Caco-2 (cell line): Measurements from ENCODE around the gene RAB35. TPM values are rescaled to one million over a fixed set of nuclear protein-coding genes. Genes with fewer than 3 reads are reported as not detected.

Experiments
- BruUV-seq: library from RNA; stranded (reverse); fragments of 400-500 nt; replicated peaks from 2 replicates; lab custom pipeline; 2021; lab: Mats Ljungman, UMichigan
- CTCF ChIA-PET: fragments of 300-600 bp; sonication (Branson Sonifier 250); formaldehyde crosslinking; loops from one replicate; lab custom pipeline; 2022; ENCODE audit warnings: antibody characterized with exemption; lab: Charles Lee
- POLR2A ChIA-PET: fragments of 300-600 bp; sonication (Branson Sonifier 250); formaldehyde crosslinking; loops from one replicate; lab custom pipeline; 2022; ENCODE audit warnings: antibody characterized with exemption; lab: Charles Lee
- DNase-seq, 2 experiments: peaks; one replicate each; pipeline versions ENCODE4 v3.0.0 to v3.0.0-alpha.2; 2020 to 2022
- H3K27me3 ChIP-seq: replicated peaks from 2 replicates; pipeline ENCODE4 v1.6.0; 2011; ENCODE audit warnings: low read length; ENCODE audit not compliant: control insufficient read depth, insufficient read depth
- H3K36me3 ChIP-seq: 2 replicates; pipeline ENCODE4 v1.5.1; 2011; ENCODE audit warnings: low read length; ENCODE audit not compliant: control insufficient read depth, insufficient read depth
- H3K4me1 ChIP-seq: fragments of 250-450 bp; sonication (Bioruptor Pico); 2 replicates; pipeline ENCODE4 v1.5.1; 2020; ENCODE audit warnings: mild to moderate bottlenecking
- H3K4me3 ChIP-seq: 2 replicates; pipeline ENCODE4 v1.5.1; 2011; ENCODE audit warnings: low read depth, mild to moderate bottlenecking, control low read depth, low read length
- H3K9me3 ChIP-seq: fragments of 250-450 bp; sonication (Bioruptor Pico); 2 replicates; pipeline ENCODE4 v1.5.1; 2020; ENCODE audit warnings: mild to moderate bottlenecking, moderate library complexity
- H3K27ac Mint-ChIP-seq: one replicate; pipeline ENCODE4 v1.8.0; 2022; ENCODE audit warnings: mixed read lengths; ENCODE audit not compliant: unreplicated experiment
- H3K27me3 Mint-ChIP-seq: one replicate; pipeline ENCODE4 v1.8.0; 2022; ENCODE audit warnings: mixed read lengths; ENCODE audit not compliant: insufficient read depth, unreplicated experiment
- H3K36me3 Mint-ChIP-seq: one replicate; pipeline ENCODE4 v1.8.0; 2022; ENCODE audit warnings: mild to moderate bottlenecking, mixed read lengths; ENCODE audit not compliant: insufficient read depth, unreplicated experiment
- H3K4me1 Mint-ChIP-seq: one replicate; pipeline ENCODE4 v1.8.0; 2022; ENCODE audit warnings: low read depth, mixed read lengths; ENCODE audit not compliant: unreplicated experiment
- H3K4me3 Mint-ChIP-seq: one replicate; pipeline ENCODE4 v1.8.0; 2022; ENCODE audit warnings: mild to moderate bottlenecking, moderate library complexity, mixed read lengths; ENCODE audit not compliant: unreplicated experiment
- H3K9me3 Mint-ChIP-seq: one replicate; pipeline ENCODE4 v1.8.0; 2022; ENCODE audit warnings: mixed read lengths; ENCODE audit not compliant: unreplicated experiment
- intact Hi-C: fragments of 100-400 bp; cut with micrococcal nuclease; formaldehyde crosslinking; loops from one replicate; pipeline ENCODE4 v1.10.0; 2022; ENCODE audit not compliant: unreplicated experiment
- total RNA-seq: library from RNA; stranded (reverse); gene quantifications from 2 replicates; pipeline ENCODE4 v1.2.3, GENCODE V29; 2022
- TF ChIP-seq, protein P1 (sequence below), 2 experiments: fragments of 200-600 bp in 1 of 2; IDR thresholded peaks; 1 replicate in 1 of 2; 2 replicates in 1 of 2; pipeline versions ENCODE4 v1.5.1 to v1.8.0; 2011 to 2022; ENCODE audit warnings: antibody characterized with exemption in 1 of 2, control low read depth in 1 of 2, inconsistent platforms in 1 of 2, low read depth in 1 of 2, low read length in 1 of 2, mild to moderate bottlenecking in 1 of 2, moderate library complexity in 1 of 2; ENCODE audit not compliant: insufficient read depth in 1 of 2, severe bottlenecking in 1 of 2, unreplicated experiment in 1 of 2

Gene RAB35
- total RNA-seq, 1 experiment from 2014 or later, result 72.0 TPM

DNA sequence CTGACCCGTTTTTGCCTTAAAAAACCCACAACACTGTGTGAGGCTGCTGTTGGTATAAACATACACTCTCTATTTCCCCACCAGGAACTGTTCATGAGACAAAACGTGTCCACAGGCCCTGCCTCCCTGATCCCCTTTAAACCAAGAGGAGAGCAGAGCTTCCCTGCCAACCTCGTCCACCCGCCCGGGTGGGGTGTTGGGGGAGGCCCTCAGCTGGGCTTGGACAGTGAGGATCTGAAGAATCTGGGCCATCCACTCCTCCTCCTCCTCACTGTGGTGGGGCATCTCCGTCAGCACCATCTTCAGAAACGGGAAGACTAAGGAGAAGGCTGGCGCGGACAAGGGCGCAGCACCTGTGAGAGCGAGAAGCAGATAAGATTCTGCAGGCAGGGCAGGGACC is 41.1 kb upstream of the RAB35 start:
- Mint-ChIP-seq H3K36me3 (peaks cover 88% of the 10 kb centered on the region), H3K4me3 (no peak overlapping the region), H3K4me1 (no peaks in the 10 kb centered on the region), H3K27ac (no peak overlapping the region), H3K9me3 (no peaks in the 10 kb centered on the region), H3K27me3 (no peaks in the 10 kb centered on the region)
- no peaks in the 10 kb centered on the region for H3K4me1 ChIP-seq
- ChIA-PET CTCF (no interaction called here), POLR2A (no interaction called here)
- H3K9me3 ChIP-seq, result no peaks in the 10 kb centered on the region
- no peaks in the 10 kb centered on the region for H3K27me3 ChIP-seq
- H3K36me3 ChIP-seq, result peaks cover 13% of the 10 kb centered on the region
- H3K4me3 ChIP-seq, result no peak overlapping the region
- intact Hi-C loops, result no loop called here
- TF ChIP-seq, protein P1, sequence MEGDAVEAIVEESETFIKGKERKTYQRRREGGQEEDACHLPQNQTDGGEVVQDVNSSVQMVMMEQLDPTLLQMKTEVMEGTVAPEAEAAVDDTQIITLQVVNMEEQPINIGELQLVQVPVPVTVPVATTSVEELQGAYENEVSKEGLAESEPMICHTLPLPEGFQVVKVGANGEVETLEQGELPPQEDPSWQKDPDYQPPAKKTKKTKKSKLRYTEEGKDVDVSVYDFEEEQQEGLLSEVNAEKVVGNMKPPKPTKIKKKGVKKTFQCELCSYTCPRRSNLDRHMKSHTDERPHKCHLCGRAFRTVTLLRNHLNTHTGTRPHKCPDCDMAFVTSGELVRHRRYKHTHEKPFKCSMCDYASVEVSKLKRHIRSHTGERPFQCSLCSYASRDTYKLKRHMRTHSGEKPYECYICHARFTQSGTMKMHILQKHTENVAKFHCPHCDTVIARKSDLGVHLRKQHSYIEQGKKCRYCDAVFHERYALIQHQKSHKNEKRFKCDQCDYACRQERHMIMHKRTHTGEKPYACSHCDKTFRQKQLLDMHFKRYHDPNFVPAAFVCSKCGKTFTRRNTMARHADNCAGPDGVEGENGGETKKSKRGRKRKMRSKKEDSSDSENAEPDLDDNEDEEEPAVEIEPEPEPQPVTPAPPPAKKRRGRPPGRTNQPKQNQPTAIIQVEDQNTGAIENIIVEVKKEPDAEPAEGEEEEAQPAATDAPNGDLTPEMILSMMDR (IDR thresholded peaks at IDR 0.05; ENCODE audit: insufficient read depth in 1 of 2, low read depth in 1 of 2, low read length in 1 of 2, severe bottlenecking in 1 of 2, unreplicated experiment in 1 of 2), result no peak
- DNase-seq, result no peak
- BruUV-seq, result no TSS peak

DNA sequence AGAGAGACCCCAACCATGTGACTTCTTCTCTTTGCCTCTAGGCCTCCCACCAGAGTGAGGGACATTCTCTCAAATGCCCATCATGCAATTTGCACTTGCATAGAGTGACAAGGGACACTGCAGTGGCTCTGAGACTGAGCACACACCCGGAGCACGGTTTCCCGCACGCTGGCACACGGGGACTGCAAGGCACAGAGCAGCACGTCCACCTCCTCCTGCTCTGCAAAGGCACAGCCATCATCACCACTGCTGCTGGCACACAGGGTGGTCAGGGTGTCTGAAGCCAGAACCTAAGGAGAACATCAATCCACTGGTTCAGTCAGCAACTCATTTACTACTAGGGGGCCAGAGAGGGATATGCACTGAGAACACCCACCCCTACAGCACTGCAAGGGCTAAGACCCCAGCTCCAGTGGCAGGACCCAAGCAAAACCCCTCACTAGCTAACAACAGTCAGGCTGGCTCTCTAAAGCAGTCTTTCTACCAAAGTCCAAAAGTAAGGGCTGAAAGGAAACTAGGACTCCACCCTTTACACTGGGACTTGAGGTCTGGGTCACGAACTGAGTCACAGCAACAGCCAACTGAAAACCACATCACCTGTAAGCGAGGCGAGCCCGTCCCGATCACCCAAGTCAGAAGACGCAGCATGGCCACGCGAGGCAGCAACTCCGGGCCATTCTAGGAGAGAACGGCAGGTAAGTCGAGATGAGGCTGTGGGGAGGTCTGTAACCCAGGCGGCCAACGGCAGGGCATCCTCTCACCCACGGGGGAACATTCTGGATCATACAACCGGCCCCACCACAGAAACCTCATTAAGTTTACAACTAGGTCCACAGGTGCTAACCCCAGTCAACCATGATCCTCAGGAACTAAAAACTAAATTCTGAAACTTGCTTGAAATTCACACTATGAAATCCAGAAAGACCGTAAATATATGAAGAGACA is 40.0 kb upstream of the RAB35 start:
- ChIA-PET POLR2A (no interaction called here), CTCF (no interaction called here)
- H3K36me3 Mint-ChIP-seq, result peaks cover 86% of the 10 kb centered on the region

DNA sequence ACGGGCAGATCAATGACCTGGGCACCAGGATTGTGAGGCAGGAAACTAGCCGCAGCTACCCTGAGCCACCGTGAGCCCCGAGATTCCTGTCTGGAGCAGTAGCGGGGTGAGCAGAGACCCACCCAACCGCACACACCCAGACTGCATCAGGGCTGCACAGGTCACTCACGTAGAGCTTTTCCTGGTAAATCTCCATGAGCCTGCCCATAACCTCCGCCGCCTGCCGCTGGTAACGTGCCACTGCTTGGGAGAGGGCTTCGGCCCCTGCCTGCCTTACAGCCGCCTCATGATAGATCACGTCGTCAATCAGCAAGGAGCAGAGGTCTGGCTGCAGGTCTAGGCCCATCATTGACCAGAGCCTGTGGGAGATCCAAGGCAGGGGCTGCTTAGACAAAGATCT is 38.5 kb upstream of the RAB35 start:
- H3K36me3 Mint-ChIP-seq, result peaks cover 87% of the 10 kb centered on the region
- no TSS peak for BruUV-seq

More for the DNA sequence above, 40.0 kb upstream of the RAB35 start:
- DNase-seq, result no peak
- no peak overlapping the region for H3K4me3 ChIP-seq
- TF ChIP-seq, protein P1 (IDR thresholded peaks at IDR 0.05; ENCODE audit: insufficient read depth in 1 of 2, low read depth in 1 of 2, low read length in 1 of 2, severe bottlenecking in 1 of 2, unreplicated experiment in 1 of 2), result no peak
- no peaks in the 10 kb centered on the region for H3K27me3 ChIP-seq
- peaks cover 11% of the 10 kb centered on the region for H3K36me3 ChIP-seq
- Mint-ChIP-seq H3K27ac (no peak overlapping the region), H3K9me3 (no peaks in the 10 kb centered on the region), H3K4me3 (no peak overlapping the region), H3K4me1 (no peaks in the 10 kb centered on the region), H3K27me3 (no peaks in the 10 kb centered on the region)
- H3K4me1 ChIP-seq, result no peaks in the 10 kb centered on the region
- no peaks in the 10 kb centered on the region for H3K9me3 ChIP-seq
- intact Hi-C loops, result no loop called here
- BruUV-seq, result no TSS peak

More for the DNA sequence above, 38.5 kb upstream of the RAB35 start:
- Histone ChIP-seq H3K4me3 (no peak overlapping the region), H3K4me1 (no peaks in the 10 kb centered on the region), H3K36me3 (peaks cover 11% of the 10 kb centered on the region), H3K9me3 (no peaks in the 10 kb centered on the region), H3K27me3 (no peaks in the 10 kb centered on the region)
- H3K4me1 Mint-ChIP-seq, result no peaks in the 10 kb centered on the region
- DNase-seq, result no peak
- intact Hi-C loops, result no loop called here
- no peak overlapping the region for H3K27ac Mint-ChIP-seq
- no peak overlapping the region for H3K4me3 Mint-ChIP-seq
- H3K27me3 Mint-ChIP-seq, result no peaks in the 10 kb centered on the region
- no peaks in the 10 kb centered on the region for H3K9me3 Mint-ChIP-seq
- ChIA-PET POLR2A (no interaction called here), CTCF (no interaction called here)
- TF ChIP-seq, protein P1 (IDR thresholded peaks at IDR 0.05; ENCODE audit: insufficient read depth in 1 of 2, low read depth in 1 of 2, low read length in 1 of 2, severe bottlenecking in 1 of 2, unreplicated experiment in 1 of 2), result no peak
